Measurements from ENCODE around the gene MYRIP.

GRCh38 chr3:39779511-39780230, 29.7 kb upstream of the MYRIP start:
- TF ChIP-seq CTCF (IDR thresholded peaks at IDR 0.05) (no peak), POLR2A (IDR thresholded peaks at IDR 0.05) (no peak)

Measured in uterus (tissue), 2 donors.